Neural progenitor cell (in vitro differentiated cells): ENCODE results near the gene OR51E1.

ENCODE experiments used
- EZH2 ChIP-seq: fragments of 200-600 bp; sonication (generic); IDR thresholded peaks from 2 replicates; pipeline ENCODE4 v1.6.1; 2017; ENCODE audit warnings: antibody characterized with exemption, mild to moderate bottlenecking, moderate library complexity
- EZH2phosphoT487 ChIP-seq: fragments of 200-600 bp; sonication (generic); IDR thresholded peaks from 2 replicates; pipeline ENCODE4 v1.6.1; 2017; ENCODE audit warnings: antibody characterized with exemption
- TF ChIP-seq, protein P1 (sequence below): fragments of 200-600 bp; sonication (generic); IDR thresholded peaks from 2 replicates; pipeline ENCODE4 v1.5.1; 2017; ENCODE audit warnings: antibody characterized with exemption, mild to moderate bottlenecking

DNA sequence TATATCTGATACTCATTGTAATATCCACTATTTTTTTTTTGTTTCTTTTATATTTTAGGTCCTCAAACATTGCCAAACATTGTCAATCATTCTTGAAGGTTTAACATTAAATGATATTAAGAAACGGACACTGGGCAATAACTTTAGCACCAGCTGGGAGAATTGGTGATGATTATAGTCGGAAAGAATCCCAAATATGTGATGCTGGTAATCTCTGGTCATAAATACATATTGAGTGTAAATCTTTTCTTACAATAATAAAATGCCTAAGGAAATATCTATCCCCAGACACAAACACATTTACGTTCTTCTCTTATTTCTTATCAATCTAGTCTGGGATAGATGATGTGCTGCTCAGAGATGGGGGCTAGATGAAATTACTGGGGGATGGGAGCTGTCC, 28.7 kb downstream of the OR51E1 start:
- TF ChIP-seq, protein P1, sequence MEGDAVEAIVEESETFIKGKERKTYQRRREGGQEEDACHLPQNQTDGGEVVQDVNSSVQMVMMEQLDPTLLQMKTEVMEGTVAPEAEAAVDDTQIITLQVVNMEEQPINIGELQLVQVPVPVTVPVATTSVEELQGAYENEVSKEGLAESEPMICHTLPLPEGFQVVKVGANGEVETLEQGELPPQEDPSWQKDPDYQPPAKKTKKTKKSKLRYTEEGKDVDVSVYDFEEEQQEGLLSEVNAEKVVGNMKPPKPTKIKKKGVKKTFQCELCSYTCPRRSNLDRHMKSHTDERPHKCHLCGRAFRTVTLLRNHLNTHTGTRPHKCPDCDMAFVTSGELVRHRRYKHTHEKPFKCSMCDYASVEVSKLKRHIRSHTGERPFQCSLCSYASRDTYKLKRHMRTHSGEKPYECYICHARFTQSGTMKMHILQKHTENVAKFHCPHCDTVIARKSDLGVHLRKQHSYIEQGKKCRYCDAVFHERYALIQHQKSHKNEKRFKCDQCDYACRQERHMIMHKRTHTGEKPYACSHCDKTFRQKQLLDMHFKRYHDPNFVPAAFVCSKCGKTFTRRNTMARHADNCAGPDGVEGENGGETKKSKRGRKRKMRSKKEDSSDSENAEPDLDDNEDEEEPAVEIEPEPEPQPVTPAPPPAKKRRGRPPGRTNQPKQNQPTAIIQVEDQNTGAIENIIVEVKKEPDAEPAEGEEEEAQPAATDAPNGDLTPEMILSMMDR = no peak
- TF ChIP-seq EZH2phosphoT487 (no peak), EZH2 (no peak)
